GM21786 (cell line): ENCODE measurements around the gene TFF2.

ENCODE experiments used
- ATAC-seq: cut with Tn5 transposase; IDR thresholded peaks from one replicate; pipeline ENCODE4 v1.9.1; 2021; ENCODE audit not compliant: unreplicated experiment

The TFF2 gene

GRCh38 chr21:42346866-42347600 lies 3.8 kb downstream of the TFF2 start:
- no peak for ATAC-seq

GRCh38 chr21:42346441-42346840 lies 4.4 kb downstream of the TFF2 start:
- ATAC-seq, result no peak

DNA sequence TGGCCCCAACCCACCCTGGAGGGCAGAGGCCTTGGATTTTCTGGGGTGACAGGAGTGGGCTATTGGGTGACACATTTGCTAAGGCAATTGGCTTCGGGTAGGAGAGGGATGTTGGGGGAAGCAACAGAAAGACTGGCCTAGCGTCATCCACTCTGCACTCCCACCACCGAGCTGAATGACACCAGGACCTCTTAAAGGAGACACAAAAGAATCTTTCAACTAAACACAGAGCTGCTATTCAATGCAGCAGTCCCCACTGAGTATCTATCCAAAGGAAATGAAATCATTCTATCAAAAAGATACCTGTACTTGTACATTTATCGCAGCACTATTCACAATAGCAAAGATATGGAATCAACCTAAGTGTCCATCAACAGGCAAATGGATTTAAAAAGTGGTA lies 6.2 kb downstream of the TFF2 start:
- ATAC-seq, result no peak

DNA sequence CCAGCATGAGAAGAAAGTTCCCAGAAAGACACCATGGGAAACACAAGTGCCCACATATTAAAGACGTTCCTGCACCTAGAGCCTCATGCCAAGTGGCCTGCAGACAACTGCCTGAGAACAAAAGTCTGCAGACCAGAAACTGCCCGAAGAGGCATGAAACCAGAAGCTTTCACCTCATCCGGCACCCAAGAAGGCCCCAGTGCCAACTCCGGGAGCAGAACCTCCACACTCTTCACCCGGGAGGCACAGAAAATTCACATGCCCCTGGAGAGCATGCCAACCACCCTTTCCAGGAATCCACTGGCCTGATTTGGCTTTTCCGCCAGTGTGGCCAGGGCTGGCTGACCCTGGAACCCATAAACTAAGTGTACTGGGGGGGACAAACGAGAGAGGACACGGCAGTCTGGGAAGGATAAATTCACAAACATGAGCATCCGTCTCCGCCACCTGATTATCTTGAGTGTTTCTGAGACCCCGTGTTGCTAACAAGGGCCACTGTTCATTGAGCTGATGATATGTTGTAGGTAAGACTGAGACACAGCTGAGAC lies 6.8 kb downstream of the TFF2 start:
- ATAC-seq, result no peak

DNA sequence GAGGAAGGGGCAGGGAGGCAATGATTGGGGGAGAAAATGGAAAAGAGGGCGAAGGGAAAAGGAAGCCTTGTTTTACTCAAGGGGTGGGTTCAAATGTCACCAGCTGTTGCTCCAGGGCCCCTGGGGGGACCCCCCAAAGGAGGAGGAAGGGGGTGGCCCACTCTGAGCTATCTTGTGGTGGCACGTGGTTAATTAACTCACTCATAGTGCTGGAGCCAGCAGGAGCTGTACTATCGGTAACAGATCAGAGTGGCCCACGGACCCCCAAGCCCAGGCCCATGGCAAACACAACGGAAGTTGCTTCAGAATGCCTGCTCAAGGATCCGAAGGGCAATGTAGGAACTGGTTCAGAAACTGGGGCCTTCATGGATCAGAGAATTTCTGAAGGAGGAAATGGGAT lies 7.2 kb downstream of the TFF2 start:
- ATAC-seq, result no peak

GRCh38 chr21:42343101-42343500 lies 7.7 kb downstream of the TFF2 start:
- no peak for ATAC-seq

DNA sequence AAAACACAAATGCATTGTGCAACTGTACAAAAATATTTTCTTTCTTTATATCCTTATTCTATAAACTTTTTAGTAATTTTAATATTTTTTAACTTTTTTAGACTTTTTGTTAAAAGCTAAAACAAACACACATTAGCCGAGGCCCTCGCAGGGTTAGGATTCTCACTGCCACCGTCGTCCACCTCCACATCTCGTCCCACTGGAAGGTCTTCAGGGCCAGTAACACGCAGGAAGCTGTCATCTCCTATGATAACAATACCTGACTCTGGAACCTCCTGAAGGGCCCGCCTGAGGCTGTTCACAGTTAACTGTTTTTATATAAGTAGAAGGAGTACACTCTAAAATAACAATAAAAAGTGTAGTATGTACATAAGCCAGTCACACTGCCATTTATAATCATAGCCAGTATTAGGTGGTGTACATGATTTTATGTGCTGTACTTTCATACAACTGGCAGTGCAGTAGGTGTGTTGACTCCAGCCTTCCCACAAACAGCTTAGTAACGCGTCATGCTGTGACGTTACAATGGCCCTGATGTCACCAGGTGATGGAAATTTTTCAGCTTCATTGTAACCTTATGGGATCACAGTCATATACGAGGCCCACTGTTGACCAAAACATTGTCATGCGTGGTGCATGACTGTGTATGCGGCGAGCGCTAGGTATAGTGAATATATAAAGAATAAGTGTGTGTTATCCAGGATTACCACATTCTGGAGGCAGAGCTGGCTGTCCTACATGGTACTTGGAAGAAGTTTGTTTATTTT lies 8.8 kb downstream of the TFF2 start:
- no peak for ATAC-seq

GRCh38 chr21:42340187-42341050 lies 10.4 kb downstream of the TFF2 start:
- ATAC-seq, result no peak

DNA sequence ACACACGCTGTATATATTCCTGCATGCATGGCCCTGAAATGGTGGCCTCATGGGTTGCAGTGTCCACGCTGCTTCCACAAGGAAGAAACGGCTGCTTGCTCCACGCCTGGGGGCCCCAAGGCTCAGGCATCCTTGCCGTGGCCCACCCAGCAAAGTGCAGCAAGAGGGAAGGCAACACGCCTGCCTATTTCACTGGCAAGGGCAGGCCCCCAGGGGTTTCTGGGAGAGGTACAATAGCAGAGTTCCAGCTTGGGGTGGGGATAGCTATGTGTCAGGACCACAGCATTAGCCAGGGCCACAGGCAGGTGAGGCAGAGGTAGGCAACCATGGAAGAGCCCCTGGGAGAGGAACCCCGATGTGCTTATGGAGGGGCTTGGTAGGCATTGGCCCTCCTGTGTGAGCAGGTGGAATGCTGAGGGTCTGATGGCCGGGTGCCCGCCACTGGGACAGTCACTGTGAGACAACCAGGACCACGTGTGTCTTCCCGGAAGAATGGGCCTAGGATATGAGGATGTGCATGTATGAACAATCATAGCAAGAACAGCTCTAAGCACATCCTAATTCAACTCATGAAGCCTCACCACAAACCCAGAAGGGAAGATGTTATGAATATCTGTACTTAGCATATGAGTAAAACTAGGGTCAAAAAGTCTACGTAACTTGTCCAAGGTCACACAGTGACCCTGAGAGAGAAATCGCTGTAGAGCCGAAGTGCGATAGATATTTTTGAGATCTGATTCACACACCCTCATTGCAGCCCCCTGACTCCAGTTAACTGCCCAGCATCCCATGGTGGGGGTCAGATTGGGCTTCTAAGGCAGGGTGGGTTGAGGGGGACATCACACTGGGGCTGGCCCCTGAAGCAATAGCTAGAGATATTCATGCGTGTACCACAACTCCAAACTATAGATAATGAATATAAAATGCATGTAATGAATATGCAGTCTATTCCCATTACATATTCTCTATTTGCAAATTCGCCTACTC lies 11.8 kb downstream of the TFF2 start:
- ATAC-seq, result no peak

GRCh38 chr21:42337830-42338728 lies 12.7 kb downstream of the TFF2 start:
- no peak for ATAC-seq

DNA sequence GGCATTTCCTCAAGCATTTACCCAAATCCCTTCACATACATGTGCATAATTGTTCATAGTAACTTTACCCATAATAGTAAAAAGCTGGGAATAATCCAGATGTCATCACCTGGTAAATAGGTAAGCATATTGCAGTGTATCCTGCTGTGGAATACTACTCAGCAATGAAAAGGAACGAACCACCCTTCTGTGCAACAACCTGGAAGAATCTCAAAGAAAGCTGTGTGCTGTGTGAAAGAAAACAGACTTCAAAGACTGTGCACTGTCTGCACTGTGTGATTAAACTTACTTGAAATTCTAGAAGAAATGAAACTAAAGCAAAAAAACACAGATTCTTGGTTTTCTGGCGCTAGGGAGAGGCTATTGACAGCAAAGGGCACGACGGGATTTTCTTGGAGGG lies 13.5 kb downstream of the TFF2 start:
- no peak for ATAC-seq

- ATAC-seq, result no peak
These were observed 14.7 kb downstream of the TFF2 start for GRCh38 chr21:42336054-42336453.

- ATAC-seq, result no peak
These were observed 18.1 kb downstream of the TFF2 start for GRCh38 chr21:42332557-42333317.

GRCh38 chr21:42331660-42332059 lies 19.1 kb downstream of the TFF2 start:
- no peak for ATAC-seq

- ATAC-seq, result no peak
These were observed 20.1 kb downstream of the TFF2 start for GRCh38 chr21:42330380-42331371.

- no peak for ATAC-seq
These were observed 25.9 kb downstream of the TFF2 start for GRCh38 chr21:42324896-42325295.

- ATAC-seq, result no peak
These were observed 28.9 kb downstream of the TFF2 start for GRCh38 chr21:42321845-42322244.
